GM12801 (cell line): ENCODE results near the gene NIN.

Experiments
- TF ChIP-seq, protein P1 (sequence below): IDR thresholded peaks from one replicate; pipeline ENCODE4 v1.5.1; 2011; ENCODE audit warnings: control low read depth; ENCODE audit not compliant: insufficient read length; ENCODE audit errors: extremely low read depth

Gene NIN

DNA sequence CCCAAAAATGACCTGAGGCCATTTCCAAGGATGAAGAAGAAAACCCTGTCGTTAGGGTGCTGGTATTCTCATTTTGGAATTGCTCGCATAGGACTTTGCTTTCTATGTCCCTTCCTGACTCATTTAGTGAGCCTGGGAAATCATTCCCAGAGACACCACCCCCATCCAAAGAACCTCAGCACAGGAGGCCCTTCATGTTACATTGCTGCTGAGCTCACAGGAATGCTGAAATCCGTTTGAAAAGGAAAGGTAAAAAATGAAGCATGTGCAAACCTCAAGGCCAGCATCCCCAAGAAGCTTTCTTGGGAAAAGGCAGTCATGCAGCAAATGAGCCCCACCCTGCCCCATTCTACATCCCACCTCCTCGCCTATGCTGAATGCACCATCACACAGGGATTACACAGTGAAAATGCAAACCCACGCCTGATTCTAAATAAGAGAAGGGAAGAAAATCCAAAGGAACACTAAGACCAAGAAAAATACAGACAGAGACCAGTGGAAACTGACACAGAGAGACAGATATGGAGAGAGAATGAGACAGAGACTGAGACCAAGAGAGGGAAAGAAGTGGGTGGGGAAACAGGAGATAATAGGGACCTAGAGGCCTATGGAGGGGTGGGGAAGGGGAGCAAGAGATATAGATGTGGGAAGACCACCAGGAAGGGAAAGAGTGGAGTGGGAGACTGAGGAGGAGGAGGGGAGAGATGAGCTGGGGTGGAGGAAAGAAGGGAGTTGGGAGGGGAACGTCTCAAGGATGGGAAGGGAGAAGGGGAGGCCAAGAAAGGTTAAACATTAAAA, 33.5 kb downstream of the NIN start:
- TF ChIP-seq, protein P1, sequence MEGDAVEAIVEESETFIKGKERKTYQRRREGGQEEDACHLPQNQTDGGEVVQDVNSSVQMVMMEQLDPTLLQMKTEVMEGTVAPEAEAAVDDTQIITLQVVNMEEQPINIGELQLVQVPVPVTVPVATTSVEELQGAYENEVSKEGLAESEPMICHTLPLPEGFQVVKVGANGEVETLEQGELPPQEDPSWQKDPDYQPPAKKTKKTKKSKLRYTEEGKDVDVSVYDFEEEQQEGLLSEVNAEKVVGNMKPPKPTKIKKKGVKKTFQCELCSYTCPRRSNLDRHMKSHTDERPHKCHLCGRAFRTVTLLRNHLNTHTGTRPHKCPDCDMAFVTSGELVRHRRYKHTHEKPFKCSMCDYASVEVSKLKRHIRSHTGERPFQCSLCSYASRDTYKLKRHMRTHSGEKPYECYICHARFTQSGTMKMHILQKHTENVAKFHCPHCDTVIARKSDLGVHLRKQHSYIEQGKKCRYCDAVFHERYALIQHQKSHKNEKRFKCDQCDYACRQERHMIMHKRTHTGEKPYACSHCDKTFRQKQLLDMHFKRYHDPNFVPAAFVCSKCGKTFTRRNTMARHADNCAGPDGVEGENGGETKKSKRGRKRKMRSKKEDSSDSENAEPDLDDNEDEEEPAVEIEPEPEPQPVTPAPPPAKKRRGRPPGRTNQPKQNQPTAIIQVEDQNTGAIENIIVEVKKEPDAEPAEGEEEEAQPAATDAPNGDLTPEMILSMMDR = no peak

DNA sequence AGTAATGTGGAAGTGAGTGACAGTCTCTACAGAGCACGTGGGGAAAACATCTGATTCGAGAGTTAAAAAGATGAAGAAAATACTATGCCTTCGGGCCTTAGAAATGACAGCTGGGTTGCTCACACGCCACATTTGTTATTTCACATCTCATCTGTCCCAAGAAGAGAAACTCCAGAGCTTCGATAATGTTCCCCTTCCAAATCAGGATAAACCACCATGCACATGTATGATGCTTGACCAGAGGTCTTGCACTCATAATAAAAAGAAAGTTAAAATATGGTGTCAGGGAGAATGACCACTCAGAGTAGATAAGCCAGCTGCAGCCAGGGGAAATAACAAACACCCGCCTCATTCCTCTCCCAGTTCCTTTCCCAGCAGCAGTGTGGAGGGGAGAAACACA, 34.6 kb downstream of the NIN start:
- TF ChIP-seq, protein P1 = no peak

DNA sequence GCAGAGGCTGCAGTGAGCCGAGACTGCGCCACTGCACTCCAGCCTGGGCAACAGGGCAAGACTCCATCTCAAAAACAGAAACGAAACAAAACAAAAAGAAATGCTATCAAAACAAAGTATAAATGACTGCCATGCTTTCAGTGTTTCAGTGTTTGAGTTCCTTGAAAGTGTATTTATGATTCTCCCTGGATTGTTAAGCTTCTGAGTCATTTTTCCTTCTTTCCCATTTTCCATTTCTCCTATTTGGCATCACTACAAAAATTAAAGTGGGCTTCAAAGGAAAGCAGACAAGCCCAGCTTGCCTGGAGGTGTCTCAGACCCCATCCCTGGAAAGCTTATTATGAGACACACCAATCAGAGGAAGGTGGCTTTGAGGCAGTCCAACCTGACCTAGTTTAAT, 35.1 kb downstream of the NIN start:
- TF ChIP-seq, protein P1 = no peak

DNA sequence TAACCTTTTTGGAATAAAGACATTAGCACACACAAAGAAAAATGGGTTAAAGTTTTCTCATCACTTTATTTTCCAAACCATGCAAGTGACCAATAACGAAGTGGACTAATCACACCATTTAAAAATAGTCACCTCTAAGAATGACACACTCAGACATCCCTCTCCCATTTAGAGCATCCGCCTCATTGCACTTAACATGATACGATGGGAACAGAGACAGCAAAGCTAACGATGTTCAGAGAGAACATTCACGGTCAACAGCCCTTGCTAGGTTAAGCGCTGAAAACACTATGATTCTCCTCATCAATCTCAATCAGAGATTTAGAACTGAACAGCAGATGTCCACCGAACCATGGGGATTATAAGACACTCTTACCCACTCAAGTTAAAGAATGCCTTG, 35.8 kb downstream of the NIN start:
- TF ChIP-seq, protein P1 = no peak

DNA sequence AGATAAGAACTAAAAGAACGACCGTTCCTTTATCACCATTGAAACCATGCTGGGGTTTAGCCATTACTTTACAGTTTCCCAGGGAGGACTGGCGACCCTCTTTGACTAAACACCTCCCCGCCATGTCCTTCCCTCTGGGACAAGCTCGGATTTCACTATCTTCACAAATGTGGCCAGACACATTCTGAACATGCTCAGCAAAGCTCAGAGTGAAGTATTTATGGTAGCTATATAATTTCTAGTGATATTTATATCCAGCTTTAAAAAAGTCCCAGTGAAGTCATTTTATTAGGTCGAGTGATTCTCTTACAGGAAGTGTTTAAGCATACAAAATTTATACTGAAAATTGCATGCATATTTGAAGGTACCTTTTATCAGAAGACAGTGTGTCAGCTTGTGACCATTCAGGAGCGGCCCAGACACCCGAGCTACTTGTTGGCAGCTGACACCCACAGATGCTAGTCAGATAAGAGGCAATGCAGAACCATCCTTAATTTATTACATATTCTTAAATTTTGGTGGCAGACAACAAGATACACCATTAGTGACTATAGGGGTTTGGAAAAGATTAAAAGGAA, 36.8 kb downstream of the NIN start:
- TF ChIP-seq, protein P1 = no peak

DNA sequence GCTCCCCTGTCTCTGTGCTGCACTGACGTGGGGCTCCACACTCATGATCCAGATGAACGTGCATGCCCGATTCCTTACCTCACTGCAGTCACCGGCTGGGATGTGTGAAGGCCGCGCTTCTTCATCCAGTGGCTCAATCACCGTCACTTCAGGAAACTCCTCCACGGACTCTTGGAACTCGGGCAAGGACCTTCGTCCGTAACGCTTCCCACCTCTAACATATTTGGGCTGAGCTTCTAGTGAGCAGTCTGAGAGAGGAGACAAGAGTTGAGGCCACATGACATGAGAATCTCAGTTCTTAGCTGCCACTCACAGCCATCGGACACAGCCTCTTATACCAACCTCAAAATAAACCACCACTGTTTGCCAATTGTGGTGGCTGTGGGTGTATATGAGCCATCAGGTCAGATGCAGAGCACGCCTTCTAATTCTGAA, 38.3 kb downstream of the NIN start:
- TF ChIP-seq, protein P1 = no peak

DNA sequence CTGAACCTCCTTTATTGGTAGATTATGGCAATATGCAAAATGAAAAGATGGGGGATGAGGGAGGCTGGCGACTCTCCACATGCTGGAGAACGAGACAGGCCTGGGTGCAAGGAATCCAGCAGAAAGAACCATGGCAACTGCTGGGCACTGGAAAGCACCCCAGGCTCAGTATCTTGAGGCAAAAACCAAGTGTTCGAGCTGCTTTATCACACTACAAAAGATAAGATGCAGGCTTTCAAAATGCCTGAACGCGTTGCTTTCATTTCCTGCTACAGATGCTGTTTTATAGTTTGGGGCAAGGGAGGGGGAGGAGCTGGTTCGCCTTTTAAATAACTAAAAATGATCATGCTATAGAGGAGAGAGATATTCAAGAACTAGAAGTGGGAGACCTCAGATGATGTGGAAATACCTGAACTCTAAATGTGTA, 38.9 kb downstream of the NIN start:
- TF ChIP-seq, protein P1 = no peak
